CD4-positive, alpha-beta T cell (primary cell): ENCODE results near the gene GPR183. TPM values are rescaled to one million over a fixed set of nuclear protein-coding genes. Genes with fewer than 3 reads are reported as not detected.

Source experiments
- ATAC-seq: fragments of 200-7000 bp; cut with Tn5 transposase; one replicate; pipeline ENCODE4 v1.10.0; 2022; ENCODE audit warnings: mild to moderate bottlenecking; ENCODE audit not compliant: poor library complexity
- CTCF ChIA-PET: fragments of 350-600 bp; sonication (Branson Sonifier 250); formaldehyde crosslinking; loops from one replicate; lab custom pipeline; 2021; ENCODE audit warnings: antibody characterized with exemption, inconsistent platforms; lab: Charles Lee
- POLR2A ChIA-PET: fragments of 350-600 bp; sonication (Branson Sonifier 250); formaldehyde crosslinking; loops from one replicate; lab custom pipeline; 2021; ENCODE audit warnings: antibody characterized with exemption, inconsistent platforms; lab: Charles Lee
- DNase-seq, 14 experiments: peaks; one replicate each; pipeline ENCODE4 v3.0.0-alpha.2; 2013 to 2020; ENCODE audit warnings: mixed read lengths in 2 of 14
- H3K27ac ChIP-seq, 2 donors: one replicate each; pipeline versions ENCODE4 v1.5.1 to v1.7.0; 2013; ENCODE audit warnings: low read length in 2 of 2, low read depth in 1 of 2, mild to moderate bottlenecking in 1 of 2
- H3K27me3 ChIP-seq, 2 experiments: 1 replicate in 1 of 2; 2 replicates in 1 of 2; pipeline versions ENCODE4 v1.6.1 to v1.7.0; 2013; ENCODE audit warnings: low read length in 2 of 2, control low read depth in 1 of 2, mild to moderate bottlenecking in 1 of 2, moderate library complexity in 1 of 2; ENCODE audit not compliant: insufficient read depth in 2 of 2, control insufficient read depth in 1 of 2
- H3K36me3 ChIP-seq: one replicate; pipeline ENCODE4 v1.6.1; 2013; ENCODE audit warnings: low read length, control low read depth; ENCODE audit not compliant: insufficient read depth
- H3K4me1 ChIP-seq: one replicate; pipeline ENCODE4 v1.6.1; 2013; ENCODE audit warnings: low read length, control low read depth; ENCODE audit not compliant: insufficient read depth
- H3K4me3 ChIP-seq: one replicate; pipeline ENCODE4 v1.5.1; 2013; ENCODE audit warnings: mild to moderate bottlenecking, low read length, moderate library complexity
- H3K9me3 ChIP-seq, 2 experiments: 1 replicate in 1 of 2; 2 replicates in 1 of 2; pipeline versions ENCODE4 v1.6.1 to v1.7.0; 2013; ENCODE audit warnings: low read length in 2 of 2, mild to moderate bottlenecking in 2 of 2, control low read depth in 1 of 2, moderate library complexity in 1 of 2; ENCODE audit not compliant: control insufficient read depth in 1 of 2, insufficient read depth in 1 of 2
- H3K27ac Mint-ChIP-seq: one replicate; pipeline ENCODE4 v1.8.0; 2020; ENCODE audit warnings: mixed read lengths
- H3K27me3 Mint-ChIP-seq: one replicate; pipeline ENCODE4 v1.8.0; 2021; ENCODE audit warnings: mixed read lengths
- H3K36me3 Mint-ChIP-seq: one replicate; pipeline ENCODE4 v1.8.0; 2021; ENCODE audit warnings: low read depth, mixed read lengths
- H3K4me1 Mint-ChIP-seq: one replicate; pipeline ENCODE4 v1.8.0; 2021; ENCODE audit warnings: low read depth, mixed read lengths
- H3K4me3 Mint-ChIP-seq: one replicate; pipeline ENCODE4 v1.8.0; 2020; ENCODE audit warnings: mild to moderate bottlenecking, mixed read lengths
- H3K9me3 Mint-ChIP-seq: one replicate; pipeline ENCODE4 v1.8.0; 2020; ENCODE audit warnings: mixed read lengths
- CTCF ChIP-seq: fragments of 200-600 bp; IDR thresholded peaks from one replicate; pipeline ENCODE4 v1.8.0; 2022; ENCODE audit warnings: antibody characterized with exemption, mild to moderate bottlenecking
- intact Hi-C, 2 experiments: fragments of 100-400 bp; cut with DNase I in 1 of 2; cut with micrococcal nuclease in 1 of 2; formaldehyde crosslinking; loops; one replicate each; pipeline versions ENCODE4 v1.15.1 to v1.9.0; 2023 to 2025; cut with DNase I, micrococcal nuclease
- total RNA-seq, 174 experiments: library from RNA in 2 of 174; stranded (reverse) in 2 of 174; gene quantifications; one replicate each; pipeline ENCODE4 v1.2.3 and lab custom pipeline; 2021 to 2026

The GPR183 gene
- total RNA-seq, 2 experiments from 2014 or later: 330 to 337 TPM

DNA sequence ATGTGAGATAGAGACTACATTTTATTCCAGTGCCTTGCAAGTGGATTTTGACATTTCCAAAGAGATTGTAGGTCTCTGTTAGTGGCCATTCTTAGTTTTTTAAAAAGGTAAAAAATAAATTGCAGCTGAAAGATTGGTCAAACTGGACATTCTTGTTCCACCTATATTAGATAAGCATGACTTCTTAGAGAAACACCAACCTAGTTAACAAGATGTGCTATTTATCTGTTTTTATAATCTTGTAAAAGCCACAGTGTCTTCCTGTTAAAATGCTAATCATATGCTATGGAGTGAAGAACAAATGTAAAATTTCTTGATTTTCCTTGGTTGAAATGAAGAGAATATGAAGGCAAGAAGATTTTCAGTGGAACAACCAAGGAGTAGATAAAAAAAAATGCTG, 33.4 kb upstream of the GPR183 start:
- no peaks in the 10 kb centered on the region for H3K27me3 ChIP-seq
- H3K9me3 Mint-ChIP-seq: no peaks in the 10 kb centered on the region
- peak overlapping the region; percentile 73 for H3K4me3 Mint-ChIP-seq
- ChIA-PET CTCF (interaction anchor here (0.6 to 3.0 kb wide), 7 partner anchors 12 to 139 kb away, joined by 3 to 13 read pairs (median 4); no protein-coding TSS in a partner anchor), POLR2A (interaction anchor here (0.7 to 4.7 kb wide), 6 partner anchors 13 to 41 kb away, joined by 3 to 49 read pairs (median 5); no protein-coding TSS in a partner anchor)
- H3K4me3 ChIP-seq: peak overlapping the region; percentile 33
- TF ChIP-seq CTCF: no peak
- peaks cover 69% of the 10 kb centered on the region for H3K4me1 ChIP-seq
- H3K9me3 ChIP-seq: no peaks in the 10 kb centered on the region
- peak overlapping the region in 1 of 2 donors; percentile 41 for H3K27ac ChIP-seq
- intact Hi-C loops: no loop called here
- DNase-seq (no peak), ATAC-seq (no peak)
- peaks cover 48% of the 10 kb centered on the region for H3K36me3 ChIP-seq
- peaks cover 88% of the 10 kb centered on the region for H3K4me1 Mint-ChIP-seq
- H3K36me3 Mint-ChIP-seq: peaks cover 92% of the 10 kb centered on the region
- no peaks in the 10 kb centered on the region for H3K27me3 Mint-ChIP-seq
- peak overlapping the region; percentile 94 for H3K27ac Mint-ChIP-seq

- Mint-ChIP-seq H3K27ac (peak overlapping the region; percentile 94), H3K9me3 (no peaks in the 10 kb centered on the region), H3K36me3 (peaks cover 92% of the 10 kb centered on the region), H3K4me3 (peak overlapping the region; percentile 73), H3K27me3 (no peaks in the 10 kb centered on the region), H3K4me1 (peaks cover 90% of the 10 kb centered on the region)
- TF ChIP-seq CTCF: no peak
- Histone ChIP-seq H3K27ac (peak overlapping the region in 1 of 2 donors; percentile 41), H3K36me3 (peaks cover 45% of the 10 kb centered on the region), H3K4me3 (peak overlapping the region; percentile 33), H3K9me3 (no peaks in the 10 kb centered on the region), H3K4me1 (peaks cover 63% of the 10 kb centered on the region), H3K27me3 (no peaks in the 10 kb centered on the region)
- CTCF ChIA-PET: interaction anchor here (0.7 to 3.0 kb wide), 10 partner anchors 9 to 138 kb away, joined by 3 to 13 read pairs (median 3); no protein-coding TSS in a partner anchor
- peak in 13 of 14 experiments; percentile 41 to 86 (median 57) for DNase-seq
- POLR2A ChIA-PET: interaction anchor here (0.6 to 4.7 kb wide), 8 partner anchors 13 to 47 kb away, joined by 3 to 49 read pairs (median 4); no protein-coding TSS in a partner anchor
- intact Hi-C loops: no loop called here
- ATAC-seq: peak; percentile 77
These were observed 32.7 kb upstream of the GPR183 start for GRCh38 chr13:99339736-99340397.

DNA sequence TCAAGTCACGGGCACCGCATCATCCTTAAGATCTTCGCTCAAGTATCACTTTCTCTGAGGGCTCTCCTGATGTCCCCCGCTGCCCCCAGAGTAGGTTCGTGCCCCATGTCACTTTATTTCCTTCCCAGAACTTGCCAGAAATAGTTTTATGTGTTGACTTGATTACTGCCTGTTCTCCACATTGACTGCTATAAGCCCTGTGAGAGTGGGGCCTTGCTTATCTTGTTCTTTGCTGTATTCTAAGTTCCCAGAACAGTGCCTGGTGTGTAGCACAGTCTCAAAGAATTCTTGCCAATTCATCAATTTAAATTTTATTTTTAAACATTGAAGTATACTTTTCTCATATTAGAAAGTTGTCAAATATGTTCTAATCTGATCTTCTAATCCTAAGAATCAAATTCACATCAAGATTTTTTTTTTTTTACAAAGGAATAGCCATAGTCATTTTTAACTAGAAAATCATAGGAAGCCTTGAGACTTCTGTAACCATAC, 32.1 kb upstream of the GPR183 start:
- Histone ChIP-seq H3K27me3 (no peaks in the 10 kb centered on the region), H3K4me1 (peaks cover 59% of the 10 kb centered on the region), H3K27ac (peak overlapping the region in 1 of 2 donors; percentile 41), H3K36me3 (peaks cover 42% of the 10 kb centered on the region), H3K4me3 (no peak overlapping the region), H3K9me3 (no peaks in the 10 kb centered on the region)
- ATAC-seq (no peak), DNase-seq (no peak)
- H3K9me3 Mint-ChIP-seq: no peaks in the 10 kb centered on the region
- peak overlapping the region; percentile 94 for H3K27ac Mint-ChIP-seq
- peak overlapping the region; percentile 73 for H3K4me3 Mint-ChIP-seq
- ChIA-PET CTCF (interaction anchor here (0.8 to 3.0 kb wide), 9 partner anchors 9 to 97 kb away, joined by 3 to 13 read pairs (median 3); no protein-coding TSS in a partner anchor), POLR2A (interaction anchor here (0.6 to 4.7 kb wide), 8 partner anchors 12 to 54 kb away, joined by 3 to 49 read pairs (median 4); no protein-coding TSS in a partner anchor)
- no peaks in the 10 kb centered on the region for H3K27me3 Mint-ChIP-seq
- intact Hi-C loops: no loop called here
- no peak for TF ChIP-seq CTCF
- H3K4me1 Mint-ChIP-seq: peaks cover 90% of the 10 kb centered on the region
- peaks cover 91% of the 10 kb centered on the region for H3K36me3 Mint-ChIP-seq
